HCT116 (cell line): Measurements from ENCODE around the gene ROBO1. TPM values are rescaled to one million over a fixed set of nuclear protein-coding genes. Genes with fewer than 3 reads are reported as not detected.
"Not testable (repeated sequence)": the region's sequence is repeated elsewhere in the genome, so short reads cannot be mapped to it uniquely, and the experiment has no call there.

Experiments used
- ATAC-seq: fragments of 200-7000 bp; cut with Tn5 transposase; 2 replicates; pipeline ENCODE4 v1.9.1; 2020; ENCODE audit warnings: mild to moderate bottlenecking, moderate library complexity
- BruUV-seq: library from RNA; stranded (reverse); fragments of 400-500 nt; replicated peaks from 2 replicates; lab custom pipeline; 2021; lab: Mats Ljungman, UMichigan
- CTCF ChIA-PET: fragments of 300-600 bp; sonication (Branson Sonifier 250); formaldehyde crosslinking; loops from one replicate; lab custom pipeline; 2021; ENCODE audit warnings: antibody characterized with exemption; lab: Charles Lee
- POLR2A ChIA-PET: fragments of 300-600, 350-600 bp; sonication (Branson Sonifier 250); formaldehyde crosslinking; loops from one replicate; lab custom pipeline; 2021; ENCODE audit warnings: antibody characterized with exemption; lab: Charles Lee
- RAD21 ChIA-PET, 2 experiments: fragments of 300-600 bp; sonication (Branson Sonifier 250); formaldehyde crosslinking; loops; one replicate each; lab custom pipeline; 2023; ENCODE audit warnings: low total read pairs in 2 of 2; ENCODE audit not compliant: uncharacterized antibody in 2 of 2, unreplicated experiment in 2 of 2, low non-redundant PET in 1 of 2; lab: Charles Lee
- DNase-seq: peaks from one replicate; pipeline ENCODE4 v3.0.0-alpha.2; 2010; ENCODE audit warnings: low read depth, low spot score
- H2AFZ ChIP-seq: fragments of 200-600 bp; shearing (Covaris generic), sonication (generic); 2 replicates; pipeline ENCODE4 v1.6.1; 2017; ENCODE audit warnings: low read depth, mixed run types, mixed read lengths, antibody characterized with exemption, low read length; ENCODE audit not compliant: poor library complexity, severe bottlenecking
- H3K27ac ChIP-seq: 2 replicates; pipeline ENCODE4 v1.5.1; 2012; ENCODE audit warnings: low read depth, low read length
- H3K27me3 ChIP-seq: fragments of 200-600 bp; sonication (generic); 2 replicates; pipeline ENCODE4 v1.6.1; 2016; ENCODE audit warnings: mixed run types, low read length, mixed read lengths; ENCODE audit not compliant: insufficient read depth
- H3K36me3 ChIP-seq, 2 experiments: fragments of 200-500 bp in 1 of 2; fragments of 200-600 bp in 1 of 2; sonication (Bioruptor generic) in 1 of 2; sonication (generic) in 1 of 2; 2 replicates each; pipeline versions ENCODE4 v1.5.1 to v1.6.1; 2014 to 2016; ENCODE audit warnings: low read length in 2 of 2, inconsistent platforms in 1 of 2, mixed read lengths in 1 of 2, mixed run types in 1 of 2; ENCODE audit not compliant: insufficient read depth in 2 of 2, control insufficient read depth in 1 of 2
- H3K4me1 ChIP-seq, 2 experiments: fragments of 200-600 bp in 1 of 2; sonication (generic) in 1 of 2; 2 replicates each; pipeline versions ENCODE4 v1.5.1 to v1.6.1; 2012 to 2017; ENCODE audit warnings: low read length in 2 of 2, inconsistent platforms in 1 of 2, mild to moderate bottlenecking in 1 of 2, mixed read lengths in 1 of 2, mixed run types in 1 of 2, moderate library complexity in 1 of 2; ENCODE audit not compliant: insufficient read depth in 2 of 2, control insufficient read depth in 1 of 2
- H3K4me2 ChIP-seq: fragments of 200-600 bp; sonication (generic); 2 replicates; pipeline ENCODE4 v1.6.1; 2017; ENCODE audit warnings: mixed run types, low read length, mixed read lengths
- H3K4me3 ChIP-seq, 2 experiments: fragments of 200-600 bp in 1 of 2; sonication (generic) in 1 of 2; replicated peaks in 1 of 2; 2 replicates each; pipeline ENCODE4 v1.5.1; 2011 to 2016; ENCODE audit warnings: low read length in 2 of 2, control low read depth in 1 of 2, low read depth in 1 of 2, mild to moderate bottlenecking in 1 of 2, mixed read lengths in 1 of 2, mixed run types in 1 of 2
- H3K79me2 ChIP-seq: fragments of 200-600 bp; sonication (generic); 2 replicates; pipeline ENCODE4 v1.6.1; 2017; ENCODE audit warnings: mild to moderate bottlenecking, mixed run types, low read length, moderate library complexity, mixed read lengths; ENCODE audit not compliant: insufficient read depth
- H3K9ac ChIP-seq: fragments of 200-600 bp; sonication (generic); 2 replicates; pipeline ENCODE4 v1.6.1; 2016; ENCODE audit warnings: low read length, mixed read lengths
- H3K9me2 ChIP-seq: fragments of 200-600 bp; sonication (generic), shearing (Covaris generic); 2 replicates; pipeline ENCODE4 v1.6.1; 2017; ENCODE audit warnings: mixed run types, mild to moderate bottlenecking, moderate library complexity; ENCODE audit not compliant: insufficient read depth
- H3K9me3 ChIP-seq, 2 experiments: fragments of 200-500 bp in 1 of 2; fragments of 200-600 bp in 1 of 2; sonication (Bioruptor generic) in 1 of 2; sonication (generic) in 1 of 2; 2 replicates each; pipeline ENCODE4 v1.6.1; 2014 to 2017; ENCODE audit warnings: low read length in 2 of 2, mixed read lengths in 2 of 2, inconsistent platforms in 1 of 2, low read depth in 1 of 2, mild to moderate bottlenecking in 1 of 2, mixed run types in 1 of 2, moderate library complexity in 1 of 2; ENCODE audit not compliant: control insufficient read depth in 1 of 2, insufficient read depth in 1 of 2
- H4K20me1 ChIP-seq: fragments of 200-600 bp; sonication (generic), shearing (Covaris generic); 2 replicates; pipeline ENCODE4 v1.6.1; 2017; ENCODE audit warnings: mixed run types, mild to moderate bottlenecking, moderate library complexity; ENCODE audit not compliant: insufficient read depth
- CEBPB ChIP-seq: IDR thresholded peaks from 2 replicates; pipeline ENCODE4 v1.6.1; 2012; ENCODE audit warnings: low read depth
- CTCF ChIP-seq, 3 experiments: fragments of 200-600 bp in 1 of 3; sonication (generic) in 1 of 3; IDR thresholded peaks in 2 of 3; conservative IDR thresholded peaks in 1 of 3; 2 replicates each; pipeline ENCODE4 v1.5.1; 2012 to 2017; ENCODE audit warnings: low read depth in 2 of 3, low read length in 2 of 3, antibody characterized with exemption in 1 of 3, borderline replicate concordance in 1 of 3, control low read depth in 1 of 3, mild to moderate bottlenecking in 1 of 3, mixed read lengths in 1 of 3, mixed run types in 1 of 3, moderate library complexity in 1 of 3; ENCODE audit not compliant: insufficient read depth in 1 of 3
- EGR1 ChIP-seq: IDR thresholded peaks from 2 replicates; pipeline ENCODE4 v1.6.1; 2012; ENCODE audit warnings: low read depth
- ELF1 ChIP-seq: IDR thresholded peaks from 2 replicates; pipeline ENCODE4 v1.6.1; 2012; ENCODE audit warnings: low read depth, borderline replicate concordance
- EZH2 ChIP-seq: fragments of 200-600 bp; sonication (generic); IDR thresholded peaks from 2 replicates; pipeline ENCODE4 v1.6.1; 2017; ENCODE audit warnings: antibody characterized with exemption, mixed run types
- EZH2phosphoT487 ChIP-seq: fragments of 200-600 bp; IDR thresholded peaks from 2 replicates; pipeline ENCODE4 v1.6.1; 2018; ENCODE audit warnings: antibody characterized with exemption, borderline replicate concordance
- FOSL1 ChIP-seq: IDR thresholded peaks from 2 replicates; pipeline ENCODE4 v1.6.1; 2012; ENCODE audit warnings: low read depth
- JUND ChIP-seq: IDR thresholded peaks from 2 replicates; pipeline ENCODE4 v1.6.1; 2012
- MAX ChIP-seq: IDR thresholded peaks from 2 replicates; pipeline ENCODE4 v1.6.1; 2012
- POLR2A ChIP-seq: IDR thresholded peaks from 2 replicates; pipeline ENCODE4 v1.7.0; 2011; ENCODE audit warnings: borderline replicate concordance; ENCODE audit not compliant: insufficient read depth, insufficient read length; ENCODE audit errors: extremely low read depth
- POLR2AphosphoS5 ChIP-seq: IDR thresholded peaks from 2 replicates; pipeline ENCODE4 v1.6.1; 2011; ENCODE audit warnings: mild to moderate bottlenecking, low read depth, low read length, moderate library complexity
- RAD21 ChIP-seq: IDR thresholded peaks from 2 replicates; pipeline ENCODE4 v1.6.1; 2012; ENCODE audit warnings: low read depth, mild to moderate bottlenecking
- SP1 ChIP-seq: IDR thresholded peaks from 2 replicates; pipeline ENCODE4 v1.6.1; 2012; ENCODE audit warnings: low read depth
- TCF7L2 ChIP-seq: IDR thresholded peaks from 2 replicates; pipeline ENCODE4 v1.7.0; 2011; ENCODE audit warnings: borderline replicate concordance, inconsistent platforms; ENCODE audit not compliant: insufficient read depth, insufficient read length; ENCODE audit errors: extremely low read depth
- YY1 ChIP-seq: IDR thresholded peaks from 2 replicates; pipeline ENCODE4 v1.6.1; 2011; ENCODE audit warnings: low read length, low read depth, moderate library complexity, mild to moderate bottlenecking; ENCODE audit not compliant: insufficient replicate concordance; ENCODE audit errors: extremely low read depth
- ZBTB33 ChIP-seq: IDR thresholded peaks from 2 replicates; pipeline ENCODE4 v1.6.1; 2011; ENCODE audit warnings: mild to moderate bottlenecking, low read length, moderate library complexity; ENCODE audit not compliant: insufficient replicate concordance; ENCODE audit errors: extremely low read depth
- ZFX ChIP-seq: fragments of 450-650 bp; IDR thresholded peaks from 2 replicates; pipeline ENCODE4 v1.6.1; 2017
- ZNF274 ChIP-seq: fragments of 200-500 bp; sonication (Bioruptor generic); IDR thresholded peaks from 2 replicates; pipeline ENCODE4 v1.6.1; 2014; ENCODE audit warnings: mild to moderate bottlenecking, low read depth, low read length, inconsistent platforms
- intact Hi-C: fragments of 100-400 bp; cut with micrococcal nuclease; formaldehyde crosslinking; loops from 2 replicates; pipeline ENCODE4 v1.10.0; 2022
- total RNA-seq: library from RNA; stranded (reverse); gene quantifications from one replicate; pipeline ENCODE4 v1.2.1, GENCODE V29; 2021; ENCODE audit not compliant: unreplicated experiment

The ROBO1 gene
- total RNA-seq, 1 experiment from 2014 or later, result 0.27 TPM

GRCh38 chr3:79175870-79176269 is 591.9 kb downstream of the ROBO1 start:
- Histone ChIP-seq H3K27ac (no peak overlapping the region), H2AFZ (no peak overlapping the region), H3K36me3 (no peaks in the 10 kb centered on the region), H3K9me2 (no peaks in the 10 kb centered on the region), H4K20me1 (no peaks in the 10 kb centered on the region), H3K4me1 (no peaks in the 10 kb centered on the region), H3K27me3 (no peaks in the 10 kb centered on the region), H3K9ac (no peak overlapping the region), H3K4me2 (no peak overlapping the region), H3K4me3 (no peak overlapping the region), H3K9me3 (peaks cover 3 to 14% of the 10 kb centered on the region in 2 experiments; a peak in 2 of 4 replicates), H3K79me2 (no peaks in the 10 kb centered on the region)
- TF ChIP-seq SP1, result no peak
- TF ChIP-seq POLR2A, result no peak
- TF ChIP-seq ZFX, result no peak
- TF ChIP-seq CEBPB, result no peak
- TF ChIP-seq ZNF274, result no peak
- no peak for TF ChIP-seq FOSL1
- no peak for TF ChIP-seq EGR1
- TF ChIP-seq ZBTB33, result no peak
- TF ChIP-seq RAD21, result no peak
- TF ChIP-seq MAX, result no peak
- TF ChIP-seq ELF1, result no peak
- no peak for TF ChIP-seq TCF7L2
- TF ChIP-seq CTCF (IDR thresholded peaks at IDR 0.05 in 2 of 3, conservative IDR thresholded peaks at IDR 0.05 in 1 of 3; ENCODE audit: borderline replicate concordance in 1 of 3, insufficient read depth in 1 of 3, low read depth in 2 of 3, low read length in 2 of 3), result no peak
- no peak for TF ChIP-seq YY1
- no peak for TF ChIP-seq EZH2
- no peak for TF ChIP-seq POLR2AphosphoS5
- TF ChIP-seq JUND, result no peak
- TF ChIP-seq EZH2phosphoT487, result no peak
- ChIA-PET POLR2A (no interaction called here), RAD21 (no interaction called here), CTCF (no interaction called here)
- intact Hi-C loops, result no loop called here
- no peak for DNase-seq
- ATAC-seq, result no peak
- BruUV-seq, result no TSS peak

GRCh38 chr3:79173259-79173658 is 594.5 kb downstream of the ROBO1 start:
- H3K27ac ChIP-seq, H3K9ac ChIP-seq, H3K4me3 ChIP-seq, intact Hi-C loops, H3K4me2 ChIP-seq, H3K79me2 ChIP-seq, BruUV-seq, H3K4me1 ChIP-seq, H3K27me3 ChIP-seq, POLR2A ChIA-PET, CTCF ChIA-PET, H3K36me3 ChIP-seq, RAD21 ChIA-PET, H3K9me2 ChIP-seq, H2AFZ ChIP-seq, ATAC-seq, H4K20me1 ChIP-seq, DNase-seq: not testable (repeated sequence)
- peaks cover 7 to 17% of the 10 kb centered on the region in 2 experiments; a peak in 2 of 4 replicates for H3K9me3 ChIP-seq
